Germinal center (tissue), 1 donor: ENCODE data around the gene DNMT3B.
"Not testable (repeated sequence)": the region's sequence is repeated elsewhere in the genome, so short reads cannot be mapped to it uniquely, and the experiment has no call there.

Experiments
- DNase-seq: peaks from one replicate; pipeline ENCODE4 v3.0.0; 2012; ENCODE audit warnings: mixed read lengths, low spot score

Gene DNMT3B

DNA sequence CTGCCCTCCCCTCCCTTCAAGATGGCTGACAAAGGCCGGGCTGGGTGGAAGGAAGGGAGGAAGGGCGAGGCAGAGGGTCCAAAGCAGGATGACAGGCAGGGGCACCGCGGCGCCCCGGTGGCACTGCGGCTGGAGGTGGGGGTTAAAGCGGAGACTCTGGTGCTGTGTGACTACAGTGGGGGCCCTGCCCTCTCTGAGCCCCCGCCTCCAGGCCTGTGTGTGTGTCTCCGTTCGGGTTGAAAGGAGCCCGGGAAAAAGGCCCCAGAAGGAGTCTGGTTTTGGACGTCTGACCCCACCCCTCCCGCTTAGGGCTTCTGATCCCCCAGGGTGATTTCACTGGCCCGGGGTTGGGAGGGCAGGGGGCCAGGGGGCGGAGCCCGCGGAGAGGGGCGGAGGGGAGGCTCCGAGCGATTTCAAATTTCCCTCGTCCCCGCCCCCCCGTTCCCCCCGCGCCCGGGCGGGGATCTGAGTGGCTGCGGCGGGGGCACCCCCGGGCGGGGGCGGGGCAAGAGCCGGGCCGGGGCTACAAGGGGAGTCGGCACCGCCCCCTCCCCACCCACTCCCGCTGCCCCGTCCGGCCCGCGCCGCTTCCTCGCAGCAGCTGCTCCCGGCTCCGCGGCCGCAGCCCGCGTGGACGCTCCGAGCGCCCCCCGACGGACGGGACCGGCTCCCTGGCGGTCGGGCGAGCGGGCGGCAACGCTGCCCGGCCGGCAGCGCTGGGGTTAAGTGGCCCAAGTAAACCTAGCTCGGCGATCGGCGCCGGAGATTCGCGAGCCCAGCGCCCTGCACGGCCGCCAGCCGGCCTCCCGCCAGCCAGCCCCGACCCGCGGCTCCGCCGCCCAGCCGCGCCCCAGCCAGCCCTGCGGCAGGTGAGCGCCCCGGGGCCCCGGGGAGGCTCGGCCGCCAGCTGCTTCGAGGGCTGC, at the start of gene DNMT3B:
Gene DNMT3B, plus strand, starts transcription at position 555 of the 923 bp plus-strand sequence. CDS start 17,939 bp downstream, outside the sequence.
- peak; percentile 94 for DNase-seq

DNA sequence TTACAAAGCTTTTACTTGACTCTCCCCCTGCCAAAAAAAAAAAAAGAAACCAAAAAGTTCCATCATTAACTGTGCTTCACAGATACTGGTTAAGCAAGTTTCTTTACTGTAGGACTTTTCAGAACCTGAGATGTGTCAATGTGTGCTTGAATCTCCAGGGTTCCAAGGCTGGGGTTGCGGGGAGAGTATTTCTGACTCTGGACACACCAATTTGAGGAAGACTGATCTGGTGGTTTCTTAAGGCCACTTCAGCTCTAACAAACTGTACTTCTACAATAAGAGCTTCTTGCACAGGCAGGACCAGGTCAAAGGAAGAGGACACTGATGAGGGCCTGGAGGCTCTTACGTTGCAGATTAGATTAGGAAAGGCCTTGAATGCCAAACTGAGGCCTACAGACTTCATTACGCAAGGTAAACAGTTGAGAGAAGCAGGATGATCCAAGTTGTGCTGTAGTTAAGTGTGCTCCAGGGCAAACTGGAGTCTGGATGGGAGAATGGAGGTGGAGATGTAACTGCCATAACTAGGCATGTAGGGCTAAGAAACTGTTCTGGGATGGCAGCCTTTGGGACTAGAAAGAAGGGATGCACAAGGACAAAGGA, 43.3 kb upstream of the DNMT3B start:
- no peak for DNase-seq

DNA sequence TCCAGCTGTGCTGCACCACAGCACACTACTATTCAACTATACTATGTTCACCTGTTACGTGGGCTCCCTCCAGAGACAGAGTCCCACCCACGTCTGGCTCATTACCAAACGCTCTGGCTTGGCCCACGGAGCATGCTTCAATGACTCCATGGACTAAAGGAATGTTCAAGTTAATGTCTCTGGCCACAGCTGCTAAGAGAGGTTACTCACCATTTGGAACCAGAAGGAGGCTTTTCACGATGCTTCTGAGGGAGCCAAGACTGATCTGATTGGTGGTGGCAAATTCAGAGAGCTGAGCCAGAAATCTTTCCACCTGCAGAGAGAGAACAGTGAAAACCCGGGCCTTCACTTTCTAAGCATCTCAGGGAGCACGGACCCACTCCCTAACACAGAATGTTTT, 34.5 kb upstream of the DNMT3B start:
- no peak for DNase-seq

DNA sequence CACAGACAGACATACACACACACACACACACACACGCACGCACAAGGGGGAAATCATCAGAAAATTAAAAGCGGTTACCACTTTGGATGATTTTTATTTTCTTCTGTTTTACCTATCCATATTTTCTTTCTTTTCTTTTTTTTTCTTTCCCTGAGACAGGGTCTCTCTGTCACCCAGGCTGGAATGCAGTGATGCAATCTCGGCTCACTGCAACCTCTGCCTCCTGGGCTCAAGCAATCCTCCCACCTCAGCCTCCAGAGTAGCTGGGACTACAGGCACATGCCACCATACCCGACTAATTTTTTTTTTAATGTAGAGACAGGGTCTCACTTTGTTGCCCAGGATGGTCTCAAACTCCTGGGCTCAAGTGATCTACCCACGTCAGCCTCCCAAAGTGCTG, 33.8 kb upstream of the DNMT3B start:
- DNase-seq = not testable (repeated sequence)

DNA sequence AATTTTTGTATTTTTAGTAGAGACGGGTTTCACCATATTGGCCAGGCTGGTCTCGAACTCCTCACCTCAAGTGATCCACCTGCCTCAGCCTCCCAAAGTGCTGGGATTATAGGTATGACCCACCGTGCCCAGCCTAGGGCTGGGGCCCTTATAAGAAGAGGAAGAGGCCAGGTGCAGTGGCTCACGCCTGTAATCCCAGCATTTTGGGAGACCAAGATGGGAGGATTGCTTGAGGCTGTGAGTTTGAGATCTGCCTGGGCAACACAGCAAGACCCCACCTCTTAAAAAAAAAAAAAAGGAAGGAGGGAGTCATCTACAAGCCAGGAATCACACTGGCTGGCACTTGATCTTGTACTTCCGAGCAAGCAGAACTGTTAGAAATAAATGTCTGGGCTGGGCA, 32.9 kb upstream of the DNMT3B start:
- not testable (repeated sequence) for DNase-seq

DNA sequence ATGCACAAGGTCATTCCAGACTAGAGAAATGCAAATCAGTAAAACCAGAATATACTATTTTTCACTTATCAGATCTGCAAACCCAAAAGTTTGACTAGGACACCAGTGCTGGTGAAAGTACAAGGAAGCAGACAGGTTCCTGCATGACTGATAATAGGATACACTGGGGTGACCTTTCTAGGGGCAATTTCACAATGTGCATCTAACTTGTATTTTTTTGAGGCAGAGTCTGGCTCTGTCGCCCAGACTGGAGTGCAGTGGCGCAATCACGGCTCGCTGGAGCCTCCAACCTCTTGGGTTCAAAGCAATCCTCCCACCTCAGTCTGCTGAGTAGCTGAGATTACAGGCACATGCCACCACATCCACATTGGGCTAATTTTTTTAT, 30.3 kb upstream of the DNMT3B start:
- DNase-seq = no peak

DNA sequence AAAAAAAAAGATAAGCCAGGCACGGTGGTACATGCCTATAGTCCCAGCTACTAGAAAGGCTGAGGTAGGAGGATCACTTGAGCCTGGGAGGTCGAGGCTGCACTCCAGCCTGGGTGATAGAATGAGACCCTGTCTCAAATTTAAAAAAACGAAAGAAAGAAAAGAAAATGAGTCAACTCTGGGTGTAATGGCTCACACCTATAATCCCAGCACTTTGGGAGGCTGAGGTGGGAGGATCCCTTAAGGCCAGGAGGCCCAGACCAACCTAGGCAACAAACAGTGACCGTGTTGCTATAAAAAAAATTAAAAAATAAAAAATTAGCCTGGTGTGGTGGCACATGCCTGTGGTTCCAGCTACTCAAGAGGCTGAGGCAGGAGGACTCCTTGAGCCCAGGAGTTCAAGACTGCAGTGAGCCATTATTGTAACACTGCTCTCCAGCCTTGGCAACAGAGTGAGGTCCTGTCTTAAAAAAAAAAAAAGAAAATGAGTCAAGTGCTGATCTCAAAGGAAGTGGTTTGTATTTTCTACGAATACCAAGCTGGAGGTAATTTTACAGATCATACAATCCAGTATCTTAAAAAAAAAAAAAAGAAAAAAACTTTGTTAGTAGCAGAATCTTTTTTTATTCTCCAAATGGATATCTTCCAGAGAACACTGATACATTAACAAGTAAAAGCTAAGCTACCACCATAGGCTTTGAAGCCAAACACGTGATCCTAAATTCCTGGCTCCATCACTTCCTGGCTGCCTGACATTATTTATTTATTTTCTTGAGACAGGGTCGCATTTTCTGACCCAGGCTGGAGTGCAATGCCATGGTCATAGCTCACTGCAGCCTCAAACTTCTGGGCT, 24.6 kb upstream of the DNMT3B start:
- no peak for DNase-seq

DNA sequence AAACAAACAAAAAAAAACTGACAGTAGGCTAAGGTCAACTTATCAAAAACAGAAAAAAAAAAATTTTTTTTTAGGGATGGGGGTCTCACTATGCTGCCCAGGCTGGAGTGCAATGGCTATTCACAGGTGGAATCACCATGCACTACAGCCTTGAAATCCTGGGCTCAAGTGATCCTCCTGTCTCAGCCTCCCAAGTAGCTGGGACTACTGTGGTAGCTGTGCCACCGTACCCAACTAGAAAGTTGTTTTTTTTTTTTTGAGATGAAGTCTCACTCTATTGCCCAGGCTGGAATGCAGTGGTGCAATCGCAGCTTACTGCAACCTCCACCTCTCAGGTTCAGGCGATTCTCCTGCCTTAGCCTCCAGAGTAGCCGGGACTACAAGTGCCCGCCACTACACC, 21.0 kb upstream of the DNMT3B start:
- DNase-seq = no peak

DNA sequence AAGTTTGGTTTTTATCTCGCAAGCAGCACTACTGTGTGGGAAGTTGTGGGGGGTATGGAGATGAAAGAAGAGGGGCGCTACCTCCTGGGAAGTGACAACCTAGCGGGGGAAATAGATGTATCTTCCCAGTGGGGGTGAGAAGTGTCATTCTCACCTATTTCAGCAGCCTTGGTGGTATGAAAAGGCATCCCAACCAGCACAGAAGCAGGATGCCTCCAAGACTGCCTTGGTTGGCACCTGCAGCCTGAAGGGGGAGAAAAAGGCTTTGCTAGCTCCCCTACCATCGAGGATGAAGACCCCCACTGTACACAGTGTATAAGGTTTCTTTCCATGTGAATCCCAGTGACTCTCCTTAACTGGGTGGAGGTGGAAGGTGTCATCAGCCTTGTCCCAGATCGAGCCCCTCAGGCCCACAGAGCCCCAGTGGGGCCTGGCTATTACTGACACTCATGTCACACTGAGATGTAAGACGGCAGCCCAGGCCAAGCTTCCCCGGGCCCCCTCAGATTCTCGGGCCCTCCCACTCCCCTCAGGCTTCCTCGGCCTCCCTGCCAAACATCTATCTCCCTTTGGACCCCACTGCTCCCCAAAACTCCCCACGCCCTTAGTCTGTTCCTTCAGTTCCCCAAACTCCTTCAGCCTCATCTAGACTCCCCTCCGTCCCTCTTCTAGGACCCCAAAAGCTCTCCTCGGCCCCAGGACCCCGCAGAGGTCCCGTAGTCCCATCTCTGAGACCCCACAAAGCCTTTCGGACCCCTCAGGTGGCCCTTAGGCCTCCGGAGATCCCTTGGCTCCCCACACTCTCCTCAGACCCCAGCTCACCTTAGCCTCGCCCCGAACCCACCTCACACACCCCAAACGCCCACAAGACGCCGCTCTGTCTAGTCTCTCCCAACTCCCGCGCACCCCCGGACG, 19.6 kb upstream of the DNMT3B start:
- no peak for DNase-seq

DNA sequence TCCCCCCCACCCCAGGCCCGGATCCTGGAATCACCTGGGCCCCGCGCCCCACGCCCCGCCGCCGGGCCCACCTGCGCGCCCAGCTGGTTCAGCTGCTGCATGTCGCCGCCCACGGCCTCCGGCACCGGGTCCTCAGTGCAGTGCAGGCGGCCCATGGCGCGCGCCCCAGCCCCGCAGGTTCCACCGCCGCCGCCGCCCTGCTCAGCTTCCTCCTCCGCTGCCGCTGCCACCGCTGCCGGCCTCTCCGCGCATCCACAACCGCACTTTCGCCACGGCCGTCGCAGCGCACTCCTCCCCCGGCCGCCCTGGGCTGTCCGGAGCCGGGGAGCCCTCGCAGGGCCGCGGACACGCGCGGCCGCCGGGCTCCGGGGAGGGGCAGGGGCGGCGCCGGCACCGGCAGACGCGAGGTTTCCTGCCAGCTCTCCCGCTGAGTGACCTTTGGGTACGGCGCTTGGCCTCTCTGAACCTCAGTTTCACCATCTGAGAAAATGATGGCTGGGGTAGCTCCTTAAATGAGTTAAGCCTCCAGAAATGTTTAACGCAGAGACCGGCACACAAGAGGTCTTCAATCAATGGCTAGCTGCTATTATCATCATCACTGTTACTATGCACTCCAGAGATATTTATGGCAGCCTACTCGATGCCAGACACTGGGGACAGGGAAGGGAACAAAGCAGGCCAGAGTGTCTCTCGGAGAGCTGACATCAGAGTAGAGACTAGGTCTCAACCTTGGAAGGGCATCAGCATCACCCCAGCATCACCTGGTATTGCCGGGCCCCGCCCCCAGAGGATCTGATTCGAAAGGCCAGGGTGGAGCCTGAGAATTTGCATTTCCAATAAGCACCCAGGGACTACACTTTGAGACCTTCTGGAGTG, 18.7 kb upstream of the DNMT3B start, which contains the start of gene COMMD7:
Gene COMMD7, minus strand, starts transcription at position 231 of the 876 bp plus-strand sequence. Its CDS starts 76 bp downstream, at position 155.
- peak; percentile 75 for DNase-seq

DNA sequence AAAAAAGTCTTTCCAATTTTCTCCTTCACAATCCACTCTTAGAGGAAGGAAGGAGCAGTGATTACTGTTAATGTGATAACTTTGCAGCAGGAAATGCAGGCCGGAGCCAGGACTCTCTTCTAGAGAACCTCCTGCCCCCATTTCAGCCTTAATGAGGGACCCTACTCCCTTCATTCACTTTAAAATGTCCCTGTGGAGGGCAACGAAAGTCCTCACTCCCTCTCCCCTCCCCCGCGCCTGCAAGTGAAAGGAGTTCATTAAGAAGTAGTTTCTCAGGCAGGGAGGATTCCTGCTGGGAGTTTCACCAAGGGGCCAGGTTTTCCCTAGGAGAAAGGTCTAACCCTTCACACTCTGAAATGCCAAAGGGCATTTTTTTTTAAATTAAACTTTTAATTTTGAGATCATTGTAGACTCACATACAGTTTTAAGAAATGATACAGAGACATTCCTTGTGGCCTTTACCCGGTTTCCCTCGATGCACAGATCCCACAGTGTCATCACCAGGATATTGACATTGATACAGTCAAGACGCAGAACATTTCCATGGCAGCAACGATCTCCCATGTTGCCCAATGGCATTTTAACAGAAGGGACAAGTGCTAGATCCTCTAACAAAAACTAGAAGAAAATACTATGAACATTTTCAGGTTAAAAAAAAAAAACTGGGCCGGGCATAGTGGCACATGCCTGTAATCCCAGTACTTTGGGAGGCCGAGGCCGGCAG, 12.1 kb upstream of the DNMT3B start:
- DNase-seq = no peak

DNA sequence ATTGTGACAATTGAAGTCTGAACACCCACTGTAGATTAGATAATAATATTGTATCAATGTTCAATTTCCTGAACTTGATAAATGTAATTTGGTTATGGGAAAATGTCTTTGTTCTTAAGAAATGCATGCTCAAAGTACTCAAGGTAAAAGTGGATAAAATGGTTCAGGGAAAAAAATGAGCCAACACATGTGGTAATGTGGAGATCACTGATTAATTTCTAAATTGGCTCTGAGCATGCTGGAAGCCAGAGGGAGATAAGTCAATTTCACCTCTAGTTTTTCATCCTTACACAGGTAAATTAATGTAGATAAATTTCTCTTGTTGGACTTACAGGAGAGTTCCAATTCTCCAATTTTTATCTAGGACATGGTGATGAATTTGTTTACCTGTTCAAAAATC, 10.9 kb upstream of the DNMT3B start:
- no peak for DNase-seq

DNA sequence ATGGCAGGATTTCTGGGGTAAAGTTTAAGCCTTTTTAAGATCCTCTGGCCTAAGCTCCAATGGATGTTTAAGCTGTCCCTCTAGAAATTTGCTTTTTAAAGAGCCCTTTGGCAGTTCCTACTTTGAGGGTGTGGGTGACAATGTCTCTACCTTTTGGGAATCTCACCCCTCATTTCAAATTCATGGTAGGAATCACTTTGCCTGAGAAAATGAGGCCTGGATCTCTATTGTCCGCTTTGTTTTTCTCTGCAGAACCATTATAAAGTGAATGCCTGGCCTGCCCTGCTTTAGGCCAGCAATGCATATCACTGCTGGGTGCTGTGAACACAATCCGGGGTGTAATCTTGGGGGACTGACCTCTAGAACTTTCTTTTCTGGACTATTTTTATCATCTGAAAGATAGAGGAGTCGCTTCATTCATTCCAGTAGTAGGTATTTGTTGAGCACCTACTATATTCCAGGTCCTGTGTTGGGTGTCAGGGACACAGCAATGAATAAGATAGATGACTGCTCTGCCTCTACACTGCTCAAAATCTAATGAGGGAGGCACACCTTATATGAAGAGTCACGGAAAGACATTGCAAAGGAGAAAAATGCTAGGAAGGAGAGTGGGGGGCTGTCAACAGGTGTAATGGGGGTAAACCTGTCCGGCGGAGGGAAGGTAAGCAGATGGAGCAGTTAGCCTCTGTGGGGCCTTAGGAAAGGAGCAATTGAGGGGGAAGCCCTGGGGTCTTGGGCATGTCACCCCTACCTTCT, 10.3 kb upstream of the DNMT3B start:
- DNase-seq = no peak

DNA sequence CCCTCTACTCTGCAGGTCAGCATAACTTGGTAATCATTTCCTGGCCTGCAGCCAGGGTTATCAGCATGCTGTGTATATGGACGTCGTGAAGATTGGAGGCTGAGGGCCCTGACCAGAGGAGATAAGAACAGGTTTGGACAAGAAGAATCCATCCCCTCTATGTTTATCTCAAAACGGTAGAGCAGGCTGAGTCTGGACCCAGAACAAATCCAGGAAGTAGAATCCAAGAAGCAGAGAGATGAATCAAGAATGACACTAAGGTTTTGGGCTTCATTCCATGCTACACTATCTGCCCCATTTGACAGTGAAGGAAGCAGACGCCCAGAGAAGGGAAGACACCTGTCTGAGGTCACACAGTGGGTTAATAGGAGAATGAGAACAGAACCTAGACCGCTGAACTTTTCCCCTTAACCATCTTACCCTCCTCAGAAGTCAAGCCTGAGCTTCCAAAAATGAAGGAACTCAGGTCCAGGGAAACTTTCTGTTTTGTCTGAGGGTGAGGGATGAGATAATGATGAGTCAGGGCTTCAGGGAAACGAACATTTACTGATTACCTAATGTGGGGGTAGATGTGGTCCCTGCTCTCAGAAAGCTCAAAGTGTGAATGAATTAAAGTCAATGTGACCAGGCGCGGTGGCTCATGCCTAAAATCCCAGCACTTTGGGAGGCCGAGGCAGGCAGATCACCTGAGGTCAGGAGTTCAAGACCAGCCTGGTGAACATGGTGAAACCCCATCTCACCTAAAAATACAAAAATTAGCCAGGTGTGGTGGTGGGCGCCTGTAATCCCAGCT, 9.5 kb upstream of the DNMT3B start:
- no peak for DNase-seq

DNA sequence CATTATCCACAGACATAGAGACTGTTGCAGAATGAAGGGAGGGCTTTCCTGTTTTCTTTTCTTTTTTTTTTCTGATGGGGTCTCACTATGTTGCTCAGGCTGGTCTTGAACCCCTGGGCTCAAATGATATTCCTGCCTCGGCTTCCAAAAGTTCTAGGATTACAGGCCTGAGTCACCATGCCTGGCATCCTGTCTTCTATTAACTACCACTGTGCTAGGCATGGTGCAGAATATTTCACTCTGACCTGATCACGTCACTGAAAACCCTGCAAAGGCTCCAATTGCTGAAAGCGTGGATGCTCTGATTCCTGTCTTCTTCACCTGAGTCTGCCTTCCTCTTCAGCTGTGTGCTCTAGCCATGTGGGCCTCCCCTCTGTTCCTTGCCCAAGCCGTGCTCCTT, 8.5 kb upstream of the DNMT3B start:
- DNase-seq = no peak

DNA sequence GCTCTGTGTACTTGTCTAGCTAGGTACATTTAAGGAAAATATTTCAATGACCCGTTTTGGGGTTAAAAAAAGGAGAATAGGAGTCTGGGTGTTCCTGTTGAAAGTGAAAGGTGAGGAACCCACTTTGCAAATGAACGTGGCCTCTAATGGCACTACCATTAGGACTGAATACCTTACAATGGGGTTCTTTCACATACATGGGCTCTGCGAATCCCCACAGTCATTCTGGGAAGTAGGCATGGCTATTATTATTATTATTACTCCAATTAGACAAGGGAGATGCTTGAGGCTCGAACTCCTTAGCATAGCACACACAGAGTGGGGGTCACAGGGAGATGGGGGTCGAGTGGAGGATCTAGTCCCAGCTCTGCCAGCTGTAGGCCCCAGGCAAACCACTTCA, 6.0 kb upstream of the DNMT3B start:
- no peak for DNase-seq

DNA sequence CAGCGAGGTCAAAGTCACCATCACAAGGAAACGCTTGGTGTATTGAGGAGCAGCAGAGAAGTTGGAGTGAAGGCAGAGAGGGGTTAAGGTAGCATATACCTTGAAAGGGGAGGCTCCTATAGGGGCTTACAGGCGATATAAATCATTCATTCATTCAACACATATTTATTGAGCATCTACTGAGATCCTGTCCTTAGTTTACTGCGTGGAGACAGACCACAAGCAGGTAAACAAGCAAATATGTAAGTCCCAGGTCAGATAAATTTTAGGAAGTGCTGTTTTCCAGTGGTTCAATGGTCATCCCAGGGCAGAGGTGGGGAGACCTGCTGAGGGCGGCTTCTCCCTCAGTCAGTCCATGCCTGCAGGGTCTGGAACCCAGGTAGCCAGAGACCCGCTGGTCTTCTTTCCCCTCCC, 761 bp upstream of the DNMT3B start:
- no peak for DNase-seq

DNA sequence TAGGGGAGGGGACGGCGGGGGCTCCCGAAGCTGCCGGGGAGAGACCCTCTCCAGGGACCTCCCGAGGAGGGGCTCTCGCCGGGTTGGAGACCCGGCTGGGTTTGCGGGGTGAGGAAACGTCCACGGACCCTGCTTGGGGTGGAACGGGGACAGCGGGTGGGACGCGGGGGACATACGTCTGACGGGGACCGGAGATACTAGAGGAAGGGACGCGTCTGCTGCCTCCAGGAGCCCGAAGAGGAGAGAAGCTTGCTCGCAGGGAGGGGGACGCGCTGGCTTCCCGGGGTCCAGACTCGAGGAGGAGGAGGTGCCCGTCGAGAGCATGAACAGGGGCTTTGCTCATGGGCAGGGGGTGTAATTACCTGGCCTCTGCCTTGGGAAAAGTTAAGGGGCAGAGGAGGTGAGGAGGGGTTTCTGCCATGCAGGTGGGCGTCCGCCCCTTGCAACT, 593 bp downstream of the DNMT3B start:
- peak; percentile 50 for DNase-seq
